ENCODE measurements around the gene SSMEM1.

DNA sequence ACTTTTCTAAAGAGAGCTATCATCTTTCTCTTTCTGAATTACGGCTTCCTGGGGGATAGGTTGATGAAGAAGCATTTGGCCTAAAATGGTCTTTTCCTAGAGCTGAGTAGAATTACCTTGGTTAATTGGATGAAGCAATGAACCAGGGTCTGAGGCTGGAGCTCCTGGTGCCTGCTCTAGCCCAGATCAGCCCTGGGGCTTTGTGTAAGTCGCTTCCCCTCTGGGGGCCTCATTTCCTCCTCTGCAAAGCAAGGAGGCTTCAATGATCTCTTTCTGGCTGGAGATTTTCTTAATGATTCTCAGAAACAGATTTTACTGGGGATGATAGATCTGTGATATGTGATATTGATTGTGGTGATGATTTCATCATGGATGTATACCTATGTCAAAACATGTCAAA, 55.5 kb downstream of the SSMEM1 start:
- TF ChIP-seq, protein P1, sequence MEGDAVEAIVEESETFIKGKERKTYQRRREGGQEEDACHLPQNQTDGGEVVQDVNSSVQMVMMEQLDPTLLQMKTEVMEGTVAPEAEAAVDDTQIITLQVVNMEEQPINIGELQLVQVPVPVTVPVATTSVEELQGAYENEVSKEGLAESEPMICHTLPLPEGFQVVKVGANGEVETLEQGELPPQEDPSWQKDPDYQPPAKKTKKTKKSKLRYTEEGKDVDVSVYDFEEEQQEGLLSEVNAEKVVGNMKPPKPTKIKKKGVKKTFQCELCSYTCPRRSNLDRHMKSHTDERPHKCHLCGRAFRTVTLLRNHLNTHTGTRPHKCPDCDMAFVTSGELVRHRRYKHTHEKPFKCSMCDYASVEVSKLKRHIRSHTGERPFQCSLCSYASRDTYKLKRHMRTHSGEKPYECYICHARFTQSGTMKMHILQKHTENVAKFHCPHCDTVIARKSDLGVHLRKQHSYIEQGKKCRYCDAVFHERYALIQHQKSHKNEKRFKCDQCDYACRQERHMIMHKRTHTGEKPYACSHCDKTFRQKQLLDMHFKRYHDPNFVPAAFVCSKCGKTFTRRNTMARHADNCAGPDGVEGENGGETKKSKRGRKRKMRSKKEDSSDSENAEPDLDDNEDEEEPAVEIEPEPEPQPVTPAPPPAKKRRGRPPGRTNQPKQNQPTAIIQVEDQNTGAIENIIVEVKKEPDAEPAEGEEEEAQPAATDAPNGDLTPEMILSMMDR (IDR thresholded peaks at IDR 0.05): no peak
- TF ChIP-seq EZH2 (IDR thresholded peaks at IDR 0.05; ENCODE audit: borderline replicate concordance, insufficient read depth, low read depth, low read length, poor library complexity, severe bottlenecking): no peak

All from B cell (primary cell).